ENCODE results near the gene MT1B.

The MT1B gene

GRCh38 chr16:56684926-56685590 is 33.4 kb downstream of the MT1B start:
- no peak for DNase-seq (ENCODE audit: low spot score)

GRCh38 chr16:56686758-56687157 is 35.1 kb downstream of the MT1B start:
- DNase-seq (ENCODE audit: low spot score) = no peak

GRCh38 chr16:56688762-56689161 is 37.1 kb downstream of the MT1B start:
- no peak for DNase-seq (ENCODE audit: low spot score)

- peak; percentile 38 for DNase-seq (ENCODE audit: low spot score)
Observed at GRCh38 chr16:56689171-56689570, 37.5 kb downstream of the MT1B start.

GRCh38 chr16:56690420-56691122 is 38.9 kb downstream of the MT1B start:
- no peak for DNase-seq (ENCODE audit: low spot score)

- no peak for DNase-seq (ENCODE audit: low spot score)
Observed at GRCh38 chr16:56691885-56692284, 40.2 kb downstream of the MT1B start.

GRCh38 chr16:56695246-56695645 is 43.6 kb downstream of the MT1B start:
- no peak for DNase-seq (ENCODE audit: low spot score)

- DNase-seq (ENCODE audit: low spot score) = no peak
Observed at GRCh38 chr16:56697456-56698155, 45.9 kb downstream of the MT1B start.

- no peak for DNase-seq (ENCODE audit: low spot score)
Observed at GRCh38 chr16:56700195-56700594, 48.5 kb downstream of the MT1B start.

- DNase-seq (ENCODE audit: low spot score) = no peak
Observed at GRCh38 chr16:56700631-56701030, 48.9 kb downstream of the MT1B start.

- DNase-seq (ENCODE audit: low spot score) = no peak
Observed at GRCh38 chr16:56701534-56701933, 49.8 kb downstream of the MT1B start.

All from hepatic stellate cell (primary cell).